ENCODE measurements around the gene PRPF40B.

Gene PRPF40B

DNA sequence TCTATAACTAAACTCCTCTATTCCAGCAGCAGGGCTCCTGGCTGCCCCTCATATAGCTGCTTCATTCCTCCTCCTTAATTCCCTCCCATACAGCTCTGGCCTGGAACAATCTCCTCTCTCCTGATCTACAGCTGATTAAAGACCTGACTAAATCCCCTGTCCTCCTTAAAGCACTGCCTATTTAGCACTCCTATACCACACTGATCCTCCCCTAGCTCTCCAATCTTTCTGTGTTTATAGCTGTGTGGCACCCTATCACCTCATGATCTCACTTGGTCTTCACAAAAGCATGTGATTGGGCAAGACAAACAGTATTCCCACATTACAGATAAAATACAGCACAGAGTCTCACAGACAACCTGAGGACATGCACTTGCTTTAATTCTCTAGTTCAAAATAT lies 66.4 kb downstream of the PRPF40B start:
- no peak for DNase-seq

DNA sequence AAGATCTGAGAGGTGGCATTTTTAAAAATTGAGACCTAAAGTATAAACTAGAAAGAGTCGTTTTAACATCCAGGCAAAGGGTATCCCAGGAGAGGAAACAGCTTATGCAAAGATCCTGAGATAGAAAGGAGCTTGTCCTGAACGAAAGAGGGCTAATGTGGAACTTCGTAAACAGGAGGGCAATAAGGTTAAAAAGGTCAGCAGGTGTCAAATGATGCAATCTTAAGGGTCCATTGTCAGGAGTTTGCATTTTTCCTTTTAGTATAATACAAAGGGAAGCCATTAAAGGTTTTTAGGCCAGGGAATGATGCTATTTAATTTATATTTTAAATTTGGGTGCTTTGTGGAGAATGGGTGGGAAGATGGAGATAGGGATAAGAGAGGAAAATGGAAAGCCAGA lies 69.5 kb downstream of the PRPF40B start:
- DNase-seq: no peak

DNA sequence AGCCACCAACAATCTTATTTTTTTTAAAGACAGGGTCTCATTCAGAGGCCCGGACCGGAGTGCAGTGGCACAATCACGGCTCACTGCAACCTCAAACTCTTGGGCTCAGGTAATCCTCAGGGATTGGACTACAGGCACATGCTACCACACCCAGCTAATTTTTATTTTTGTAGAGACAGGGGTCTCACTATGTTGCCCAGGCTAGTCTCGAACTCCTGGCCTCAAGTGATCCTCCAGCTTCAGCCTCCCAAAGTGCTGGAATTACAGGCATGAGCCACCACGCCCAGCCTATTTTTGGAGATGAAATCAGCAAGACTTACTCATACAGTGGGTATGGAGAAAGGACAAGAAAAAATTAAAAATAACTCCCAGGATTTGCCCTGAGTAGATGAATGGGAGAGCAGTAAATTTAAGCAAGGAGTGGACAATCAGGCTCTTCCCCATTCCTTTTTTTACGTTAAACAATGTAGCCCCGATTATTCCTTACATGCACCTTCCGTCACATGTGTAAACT lies 70.6 kb downstream of the PRPF40B start:
- DNase-seq: no peak

All from femur (tissue), 1 donor.